ENCODE data around the gene TOR1AIP1.

TOR1AIP1 gene

GRCh38 chr1:179883040-179883744 is 1.1 kb downstream of the TOR1AIP1 start:
- Histone ChIP-seq H3K27ac (ENCODE audit: low read length) (peak overlapping the region; percentile 76), H3K4me1 (ENCODE audit: control insufficient read depth, low read depth, low read length) (peaks cover 13% of the 10 kb centered on the region), H3K36me3 (ENCODE audit: control insufficient read depth, low read depth, low read length) (peaks cover 16% of the 10 kb centered on the region), H3K9ac (ENCODE audit: low read length) (peak overlapping the region; percentile 96), H3K4me3 (ENCODE audit: low read length) (peak overlapping the region; percentile 99), H3K27me3 (ENCODE audit: control insufficient read depth, insufficient read depth, low read length) (no peaks in the 10 kb centered on the region), H3K9me3 (ENCODE audit: control insufficient read depth, low read depth, low read length) (no peaks in the 10 kb centered on the region)

GRCh38 chr1:179883745-179884138 is 1.7 kb downstream of the TOR1AIP1 start:
- Histone ChIP-seq H3K27ac (ENCODE audit: low read length) (no peak overlapping the region), H3K4me3 (ENCODE audit: low read length) (peak overlapping the region; percentile 99), H3K36me3 (ENCODE audit: control insufficient read depth, low read depth, low read length) (peaks cover 16% of the 10 kb centered on the region), H3K4me1 (ENCODE audit: control insufficient read depth, low read depth, low read length) (peaks cover 13% of the 10 kb centered on the region), H3K9ac (ENCODE audit: low read length) (peak overlapping the region; percentile 96), H3K27me3 (ENCODE audit: control insufficient read depth, insufficient read depth, low read length) (no peaks in the 10 kb centered on the region), H3K9me3 (ENCODE audit: control insufficient read depth, low read depth, low read length) (no peaks in the 10 kb centered on the region)

- Histone ChIP-seq H3K36me3 (ENCODE audit: control insufficient read depth, low read depth, low read length) (peaks cover 29% of the 10 kb centered on the region), H3K27me3 (ENCODE audit: control insufficient read depth, insufficient read depth, low read length) (no peaks in the 10 kb centered on the region), H3K27ac (ENCODE audit: low read length) (no peak overlapping the region), H3K4me3 (ENCODE audit: low read length) (no peak overlapping the region), H3K4me1 (ENCODE audit: control insufficient read depth, low read depth, low read length) (peaks cover 7% of the 10 kb centered on the region), H3K9me3 (ENCODE audit: control insufficient read depth, low read depth, low read length) (no peaks in the 10 kb centered on the region), H3K9ac (ENCODE audit: low read length) (no peak overlapping the region)
Observed at GRCh38 chr1:179888071-179888470, 6.0 kb downstream of the TOR1AIP1 start.

GRCh38 chr1:179889589-179889988 is 7.5 kb downstream of the TOR1AIP1 start:
- H3K27ac ChIP-seq (ENCODE audit: low read length), result no peak overlapping the region
- no peak overlapping the region for H3K9ac ChIP-seq (ENCODE audit: low read length)
- no peak overlapping the region for H3K4me3 ChIP-seq (ENCODE audit: low read length)
- H3K4me1 ChIP-seq (ENCODE audit: control insufficient read depth, low read depth, low read length), result no peaks in the 10 kb centered on the region
- H3K9me3 ChIP-seq (ENCODE audit: control insufficient read depth, low read depth, low read length), result no peaks in the 10 kb centered on the region
- H3K36me3 ChIP-seq (ENCODE audit: control insufficient read depth, low read depth, low read length), result peaks cover 27% of the 10 kb centered on the region
- H3K27me3 ChIP-seq (ENCODE audit: control insufficient read depth, insufficient read depth, low read length), result no peaks in the 10 kb centered on the region

GRCh38 chr1:179910934-179911333 is 28.8 kb downstream of the TOR1AIP1 start:
- Histone ChIP-seq H3K27ac (ENCODE audit: low read length) (no peak overlapping the region), H3K27me3 (ENCODE audit: control insufficient read depth, insufficient read depth, low read length) (no peaks in the 10 kb centered on the region), H3K9me3 (ENCODE audit: control insufficient read depth, low read depth, low read length) (no peaks in the 10 kb centered on the region), H3K9ac (ENCODE audit: low read length) (no peak overlapping the region), H3K36me3 (ENCODE audit: control insufficient read depth, low read depth, low read length) (peaks cover 23% of the 10 kb centered on the region), H3K4me3 (ENCODE audit: low read length) (no peak overlapping the region), H3K4me1 (ENCODE audit: control insufficient read depth, low read depth, low read length) (no peaks in the 10 kb centered on the region)

- Histone ChIP-seq H3K4me1 (ENCODE audit: control insufficient read depth, low read depth, low read length) (no peaks in the 10 kb centered on the region), H3K27ac (ENCODE audit: low read length) (no peak overlapping the region), H3K36me3 (ENCODE audit: control insufficient read depth, low read depth, low read length) (peaks cover 25% of the 10 kb centered on the region), H3K4me3 (ENCODE audit: low read length) (no peak overlapping the region), H3K9me3 (ENCODE audit: control insufficient read depth, low read depth, low read length) (no peaks in the 10 kb centered on the region), H3K9ac (ENCODE audit: low read length) (no peak overlapping the region), H3K27me3 (ENCODE audit: control insufficient read depth, insufficient read depth, low read length) (no peaks in the 10 kb centered on the region)
Observed at GRCh38 chr1:179911812-179912211, 29.7 kb downstream of the TOR1AIP1 start.

GRCh38 chr1:179917601-179918429 is 35.7 kb downstream of the TOR1AIP1 start:
- Histone ChIP-seq H3K4me3 (ENCODE audit: low read length) (no peak overlapping the region), H3K27me3 (ENCODE audit: control insufficient read depth, insufficient read depth, low read length) (no peaks in the 10 kb centered on the region), H3K4me1 (ENCODE audit: control insufficient read depth, low read depth, low read length) (peaks cover 17% of the 10 kb centered on the region), H3K9me3 (ENCODE audit: control insufficient read depth, low read depth, low read length) (no peaks in the 10 kb centered on the region), H3K9ac (ENCODE audit: low read length) (no peak overlapping the region), H3K36me3 (ENCODE audit: control insufficient read depth, low read depth, low read length) (peaks cover 33% of the 10 kb centered on the region), H3K27ac (ENCODE audit: low read length) (no peak overlapping the region)

- Histone ChIP-seq H3K36me3 (ENCODE audit: control insufficient read depth, low read depth, low read length) (peaks cover 24% of the 10 kb centered on the region), H3K27ac (ENCODE audit: low read length) (no peak overlapping the region)
Observed at GRCh38 chr1:179921472-179921871, 39.4 kb downstream of the TOR1AIP1 start.

GRCh38 chr1:179921981-179922872 is 40.1 kb downstream of the TOR1AIP1 start:
- no peak overlapping the region for H3K27ac ChIP-seq (ENCODE audit: low read length)
- H3K36me3 ChIP-seq (ENCODE audit: control insufficient read depth, low read depth, low read length), result peaks cover 24% of the 10 kb centered on the region
- H3K9me3 ChIP-seq (ENCODE audit: control insufficient read depth, low read depth, low read length), result no peaks in the 10 kb centered on the region
- no peak overlapping the region for H3K4me3 ChIP-seq (ENCODE audit: low read length)
- H3K27me3 ChIP-seq (ENCODE audit: control insufficient read depth, insufficient read depth, low read length), result no peaks in the 10 kb centered on the region
- H3K4me1 ChIP-seq (ENCODE audit: control insufficient read depth, low read depth, low read length), result peaks cover 17% of the 10 kb centered on the region
- no peak overlapping the region for H3K9ac ChIP-seq (ENCODE audit: low read length)

More at GRCh38 chr1:179921472-179921871, 39.4 kb downstream of the TOR1AIP1 start:
- Histone ChIP-seq H3K4me1 (ENCODE audit: control insufficient read depth, low read depth, low read length) (peaks cover 17% of the 10 kb centered on the region), H3K9ac (ENCODE audit: low read length) (no peak overlapping the region), H3K9me3 (ENCODE audit: control insufficient read depth, low read depth, low read length) (no peaks in the 10 kb centered on the region), H3K4me3 (ENCODE audit: low read length) (no peak overlapping the region), H3K27me3 (ENCODE audit: control insufficient read depth, insufficient read depth, low read length) (no peaks in the 10 kb centered on the region)

GRCh38 chr1:179923029-179923428 is 40.9 kb downstream of the TOR1AIP1 start:
- no peak overlapping the region for H3K9ac ChIP-seq (ENCODE audit: low read length)
- H3K9me3 ChIP-seq (ENCODE audit: control insufficient read depth, low read depth, low read length), result no peaks in the 10 kb centered on the region
- H3K27me3 ChIP-seq (ENCODE audit: control insufficient read depth, insufficient read depth, low read length), result no peaks in the 10 kb centered on the region
- H3K36me3 ChIP-seq (ENCODE audit: control insufficient read depth, low read depth, low read length), result peaks cover 16% of the 10 kb centered on the region
- H3K4me3 ChIP-seq (ENCODE audit: low read length), result no peak overlapping the region
- H3K27ac ChIP-seq (ENCODE audit: low read length), result no peak overlapping the region
- H3K4me1 ChIP-seq (ENCODE audit: control insufficient read depth, low read depth, low read length), result peaks cover 17% of the 10 kb centered on the region

- H3K4me3 ChIP-seq (ENCODE audit: low read length), result no peak overlapping the region
- H3K36me3 ChIP-seq (ENCODE audit: control insufficient read depth, low read depth, low read length), result peaks cover 5% of the 10 kb centered on the region
- H3K27me3 ChIP-seq (ENCODE audit: control insufficient read depth, insufficient read depth, low read length), result no peaks in the 10 kb centered on the region
- no peak overlapping the region for H3K27ac ChIP-seq (ENCODE audit: low read length)
- no peak overlapping the region for H3K9ac ChIP-seq (ENCODE audit: low read length)
- peaks cover 17% of the 10 kb centered on the region for H3K4me1 ChIP-seq (ENCODE audit: control insufficient read depth, low read depth, low read length)
- H3K9me3 ChIP-seq (ENCODE audit: control insufficient read depth, low read depth, low read length), result no peaks in the 10 kb centered on the region
Observed at GRCh38 chr1:179924268-179924667, 42.2 kb downstream of the TOR1AIP1 start.
